Measurements from ENCODE around the gene F5.
"Not testable (repeated sequence)": the region's sequence is repeated elsewhere in the genome, so short reads cannot be mapped to it uniquely, and the experiment has no call there.

The F5 gene

DNA sequence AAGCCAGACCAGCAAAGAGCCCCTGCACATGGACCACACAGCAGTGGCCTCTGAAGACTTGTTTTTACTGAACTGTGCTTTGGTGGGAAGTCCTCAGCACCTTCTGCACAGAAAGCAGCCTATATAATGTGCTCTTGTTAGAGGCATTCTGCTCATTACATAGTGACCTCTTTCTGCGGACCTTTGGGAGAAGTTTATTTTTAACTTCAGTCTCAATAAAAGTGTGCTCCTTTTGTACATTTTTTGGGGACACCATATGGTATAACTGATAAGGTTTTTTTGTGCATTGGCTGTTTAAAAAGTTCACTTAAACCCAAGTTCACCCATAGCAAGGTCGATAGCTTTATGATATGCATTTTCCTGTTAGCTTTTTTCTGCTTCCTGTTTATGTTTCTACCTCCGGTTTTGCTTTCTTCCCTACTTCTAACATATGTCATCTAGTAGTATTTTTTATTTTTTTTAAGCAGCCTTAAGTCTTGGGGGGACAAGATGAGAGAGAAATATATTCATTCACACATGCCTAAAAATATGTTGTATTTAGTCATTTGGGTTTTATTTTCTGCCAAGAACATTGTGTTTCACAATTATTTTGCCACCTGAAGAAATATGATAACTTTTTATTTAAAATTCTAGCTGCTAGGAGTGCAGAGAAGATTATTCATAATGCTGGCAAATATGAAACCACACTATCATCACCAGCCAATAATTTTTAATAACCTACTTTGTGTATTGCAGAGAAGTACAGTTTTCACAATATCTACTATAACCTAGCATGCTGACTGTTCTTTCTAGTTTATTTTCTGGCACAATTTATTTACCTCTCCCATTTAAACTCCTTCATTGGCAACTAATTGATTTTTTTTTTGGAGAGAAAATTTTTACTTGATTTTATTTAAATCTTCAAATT lies 77.6 kb downstream of the F5 start:
- no peak for DNase-seq

DNA sequence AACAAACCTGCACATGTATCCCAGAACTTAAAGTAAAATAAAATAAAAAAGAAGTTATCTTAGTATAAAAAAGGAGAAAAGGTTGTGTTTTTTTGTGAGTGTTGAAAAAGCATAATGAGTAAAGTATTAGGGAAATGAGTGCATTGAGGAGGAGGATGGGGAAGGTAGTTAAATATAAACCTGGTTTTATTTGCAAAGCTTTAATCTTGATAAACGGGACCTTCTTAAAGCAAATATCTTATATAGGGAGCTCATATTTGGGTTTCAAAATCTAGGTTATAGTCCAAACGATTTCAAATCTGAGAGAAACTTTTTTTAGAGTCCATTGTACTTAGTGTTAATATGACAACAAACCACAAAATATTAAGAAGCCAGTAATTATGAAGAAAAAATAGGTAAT lies 78.9 kb downstream of the F5 start:
- no peak for DNase-seq

DNA sequence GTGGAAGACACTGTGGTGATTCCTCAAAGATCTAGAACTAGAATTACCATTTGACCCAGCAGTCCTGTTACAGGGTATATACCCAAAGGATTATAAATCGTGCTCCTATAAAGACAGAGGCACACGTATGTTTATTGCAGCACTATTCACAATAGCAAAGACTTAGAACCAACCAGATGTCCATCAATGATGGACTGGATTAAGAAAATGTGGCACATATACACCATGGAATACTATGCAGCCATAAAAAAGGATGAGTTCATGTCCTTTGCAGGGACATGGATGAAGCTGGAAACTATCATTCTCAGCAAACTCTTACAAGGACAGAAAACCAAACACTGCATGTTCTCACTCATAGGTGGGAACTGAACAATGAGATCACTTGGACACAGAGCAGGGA lies 82.7 kb downstream of the F5 start:
- DNase-seq = not testable (repeated sequence)

DNA sequence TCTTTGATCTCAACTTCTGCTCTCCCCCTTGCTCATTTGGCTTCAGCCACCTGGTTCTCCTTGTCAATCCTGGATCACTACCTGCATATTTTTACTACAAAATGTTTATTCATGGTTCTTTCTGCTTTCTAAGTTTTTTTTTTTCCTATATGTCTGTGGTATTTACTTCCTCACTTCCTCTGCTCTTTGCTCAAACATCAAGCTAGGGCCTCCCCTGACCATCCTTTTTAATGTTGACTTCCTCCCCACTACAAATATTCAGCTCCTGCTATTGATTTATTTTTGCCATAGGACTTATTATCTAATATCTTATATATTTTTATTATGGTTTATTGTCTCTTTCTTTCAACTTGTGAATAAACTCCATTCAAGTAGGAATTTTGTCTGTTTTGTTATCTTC lies 86.5 kb downstream of the F5 start:
- DNase-seq = no peak

DNA sequence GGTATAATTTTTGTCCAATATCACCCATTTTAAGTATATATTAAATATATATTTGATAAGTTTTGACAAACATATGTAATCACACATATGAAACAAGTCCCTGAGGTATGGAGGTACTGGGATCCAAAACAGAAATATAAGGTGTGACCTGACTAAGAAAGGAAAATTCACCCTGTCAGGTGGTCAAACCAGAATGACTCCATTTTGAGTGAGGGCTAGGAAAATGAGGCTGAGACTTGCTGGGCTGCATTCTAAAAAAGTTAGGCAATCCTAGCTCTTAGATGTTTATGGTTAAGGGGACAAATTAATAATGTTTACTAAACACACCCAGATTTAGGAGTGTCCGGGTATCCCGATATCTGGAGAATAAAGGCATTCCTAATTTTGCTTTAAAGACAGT lies 89.0 kb downstream of the F5 start:
- DNase-seq = no peak

DNA sequence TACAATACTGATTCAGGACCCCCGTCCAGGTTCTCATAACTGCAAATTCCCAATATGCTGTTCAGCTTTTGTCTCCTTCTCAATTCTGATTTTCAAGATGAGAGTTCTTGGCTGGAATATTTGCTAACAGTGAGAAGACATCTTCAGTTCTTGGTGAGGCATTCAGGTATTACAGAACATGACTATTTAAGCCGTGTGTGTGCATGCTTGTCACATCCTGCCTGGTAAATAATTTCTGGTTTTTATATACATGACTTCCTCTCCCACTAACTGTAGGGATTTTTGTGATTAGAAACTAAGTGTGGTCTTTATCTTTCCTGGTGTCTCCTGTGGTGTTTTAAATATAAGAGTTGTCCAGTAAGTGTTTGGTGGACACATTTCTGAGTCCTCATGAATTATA lies 90.4 kb downstream of the F5 start:
- DNase-seq = no peak

DNA sequence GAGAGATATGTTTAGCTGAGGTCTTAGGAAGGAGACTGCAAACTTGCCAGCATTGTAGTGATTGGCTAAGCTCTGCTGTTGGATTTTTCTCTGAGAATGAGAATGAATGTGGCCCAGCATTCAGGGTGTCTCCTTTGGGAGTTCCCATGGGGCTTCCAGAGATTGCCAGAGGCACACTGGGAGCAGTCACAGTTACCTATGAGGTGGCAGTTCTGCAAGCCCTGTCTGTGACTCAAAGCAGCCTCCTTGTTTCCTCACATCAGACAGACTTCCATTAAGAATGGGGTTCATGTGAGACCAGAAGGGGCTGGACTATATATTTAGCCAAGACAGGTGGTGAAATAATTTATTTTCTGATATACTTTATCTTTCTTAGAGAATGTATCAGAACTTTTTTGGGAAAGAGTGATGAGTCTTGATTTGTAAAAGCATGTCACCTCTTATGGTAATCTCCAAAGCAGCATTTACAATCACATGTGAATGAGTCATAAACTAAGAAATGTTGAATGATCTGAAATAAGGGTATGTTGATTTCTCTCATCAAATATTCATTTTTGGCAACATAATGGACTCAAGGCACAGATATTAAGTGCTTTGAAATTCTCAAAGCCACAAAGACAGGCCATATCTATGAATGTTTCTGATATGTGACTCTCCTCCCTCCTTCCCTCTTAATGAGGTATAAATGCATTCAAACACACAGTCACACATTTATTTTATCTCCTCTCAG lies 91.1 kb downstream of the F5 start:
- no peak for DNase-seq

DNA sequence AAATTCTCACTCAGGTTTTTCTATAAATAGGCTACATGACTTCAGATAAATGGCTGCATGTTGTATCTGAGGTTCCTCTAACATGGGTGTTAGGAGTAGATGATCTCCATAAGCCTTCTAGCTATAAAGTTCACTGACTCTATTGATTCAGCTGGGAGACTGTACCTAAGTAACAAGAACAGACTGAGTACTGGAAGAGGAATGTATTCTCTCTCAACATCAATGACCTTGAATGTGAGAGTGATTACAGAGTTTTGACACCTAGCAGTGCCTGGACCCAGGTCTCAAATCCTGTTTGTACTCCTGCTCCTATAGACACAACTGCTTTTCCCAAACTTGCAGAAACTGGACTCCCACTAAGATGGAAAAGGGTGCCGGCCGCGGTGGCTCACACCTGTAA lies 91.9 kb downstream of the F5 start:
- no peak for DNase-seq

DNA sequence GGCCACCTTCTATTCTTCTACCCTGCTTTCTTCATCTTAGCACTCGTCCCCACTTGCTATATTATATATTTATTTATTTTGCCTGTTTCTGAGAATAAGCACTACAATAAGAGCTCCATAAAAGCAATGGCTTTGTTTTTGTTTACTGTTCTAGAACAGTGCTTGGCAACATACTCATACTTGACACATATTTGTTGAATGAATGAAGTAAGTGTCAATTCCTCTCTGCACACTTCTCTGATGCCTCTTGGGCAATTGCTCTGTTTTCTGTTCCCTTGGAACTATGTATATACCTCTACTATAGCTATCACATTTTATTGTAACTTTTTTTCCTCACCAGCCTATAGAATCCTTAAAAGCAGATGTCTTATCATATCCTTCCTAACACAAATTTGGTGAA lies 93.0 kb downstream of the F5 start:
- no peak for DNase-seq

DNA sequence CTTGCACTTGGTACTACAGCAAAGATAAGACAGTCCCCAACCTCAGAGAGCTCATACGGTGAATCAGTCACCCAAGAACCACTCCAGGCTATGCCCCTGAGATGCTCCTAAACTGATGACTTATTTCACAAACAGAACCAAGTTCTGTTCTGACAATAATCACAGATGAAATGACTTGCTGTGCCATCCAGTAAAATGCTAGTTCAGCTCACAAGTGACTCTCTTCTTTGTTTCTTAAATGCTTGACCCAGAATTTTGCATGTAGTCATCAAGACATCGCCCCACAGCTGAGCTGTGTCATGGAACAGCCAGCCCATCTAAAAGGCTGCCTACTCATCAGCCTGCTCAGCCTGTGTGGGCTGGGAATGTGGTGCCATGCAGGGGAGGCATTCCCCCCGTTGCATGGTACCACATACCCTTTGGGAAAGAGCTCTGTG lies 94.4 kb downstream of the F5 start:
- DNase-seq = no peak

DNA sequence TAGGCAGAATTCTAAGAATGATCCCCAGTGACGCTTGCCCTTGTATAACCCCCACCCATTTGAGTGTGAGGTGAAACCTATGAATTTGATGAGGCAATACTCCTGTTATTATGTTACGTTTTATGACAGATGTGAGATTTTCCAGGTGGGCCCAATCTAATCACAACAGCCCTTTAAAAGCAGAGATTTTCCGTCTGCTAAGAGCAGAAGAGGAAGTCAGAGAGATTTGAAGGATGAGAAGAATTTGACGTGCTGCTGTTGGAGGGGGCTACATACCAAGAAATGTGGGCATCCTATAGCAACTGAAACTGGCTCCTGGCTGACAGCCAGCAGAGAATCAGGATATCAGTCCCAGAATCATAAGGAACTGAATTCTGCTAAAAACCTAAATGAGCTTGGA lies 98.1 kb downstream of the F5 start:
- no peak for DNase-seq

DNA sequence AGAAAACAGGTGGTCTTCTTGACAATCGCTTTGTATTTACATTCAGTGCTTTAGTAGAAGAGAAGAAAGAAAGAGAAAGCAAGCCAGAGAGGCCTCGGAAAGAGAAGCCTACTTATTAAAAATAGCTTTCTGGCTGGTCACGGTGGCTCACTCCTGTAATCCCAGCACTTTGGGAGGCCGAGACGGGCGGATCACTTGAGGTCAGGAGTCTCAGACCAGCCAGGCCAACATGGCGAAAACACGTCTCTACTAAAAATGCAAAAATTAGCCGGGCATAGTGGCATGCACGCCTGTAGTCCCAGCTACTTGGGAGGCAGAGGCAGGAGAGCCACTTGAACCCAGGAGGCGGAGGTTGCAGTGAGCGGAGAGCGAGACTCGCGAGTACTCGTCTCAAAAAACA lies 98.7 kb downstream of the F5 start:
- no peak for DNase-seq

DNA sequence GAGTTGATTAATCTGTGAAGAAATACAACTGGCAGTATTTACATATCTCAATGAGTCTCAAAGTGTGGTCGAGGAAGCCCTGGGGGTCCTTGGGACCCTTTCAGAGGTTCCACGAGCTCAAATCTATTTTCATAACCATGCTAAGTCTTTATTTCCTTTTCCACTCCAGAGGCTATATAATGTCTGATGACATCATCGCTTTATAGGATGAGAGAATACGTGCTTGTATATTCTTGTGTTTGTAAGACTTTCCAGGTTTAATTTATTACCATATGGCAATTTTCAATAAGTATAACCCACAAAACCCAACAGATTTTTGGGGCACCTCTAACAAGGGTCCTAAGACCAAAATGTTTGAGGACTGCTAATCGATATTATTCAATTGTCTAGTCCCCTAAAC lies 99.1 kb downstream of the F5 start:
- DNase-seq = no peak

DNA sequence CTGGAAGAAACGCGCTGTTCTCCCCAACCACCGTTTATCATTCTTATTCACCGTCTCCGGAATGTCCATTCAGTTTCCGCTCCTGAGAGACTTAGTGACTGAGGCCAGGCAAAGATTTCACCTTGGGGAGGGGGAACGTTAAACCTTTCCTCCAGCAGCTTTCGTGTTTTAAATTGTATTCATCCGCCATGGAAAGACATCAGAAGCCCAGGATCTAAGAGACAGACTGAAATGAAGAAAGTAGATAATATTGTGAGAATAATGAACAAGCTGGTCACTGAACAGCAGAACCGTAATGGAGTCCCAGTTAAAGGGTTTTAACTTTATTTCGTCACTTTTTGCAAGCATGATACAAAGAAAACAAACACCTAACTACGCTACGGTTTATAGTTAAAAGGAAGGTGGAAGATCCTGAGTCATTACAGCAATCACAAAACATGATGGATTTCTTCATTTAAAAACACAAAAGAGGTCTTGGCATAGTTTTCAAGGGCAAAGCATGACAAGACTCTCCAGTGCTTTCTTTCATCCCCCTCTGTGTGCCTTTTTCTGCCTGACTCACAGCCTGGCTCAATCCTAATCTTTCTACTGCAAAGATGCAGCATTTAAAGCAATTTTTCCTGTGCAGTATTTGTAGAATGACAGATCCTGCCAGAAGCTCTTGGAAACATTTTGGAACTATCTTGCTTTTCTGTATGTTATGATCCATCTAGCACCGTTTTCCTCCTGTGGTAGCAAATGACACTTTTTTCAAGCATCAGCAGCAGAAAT lies 99.8 kb downstream of the F5 start:
- no peak for DNase-seq

DNA sequence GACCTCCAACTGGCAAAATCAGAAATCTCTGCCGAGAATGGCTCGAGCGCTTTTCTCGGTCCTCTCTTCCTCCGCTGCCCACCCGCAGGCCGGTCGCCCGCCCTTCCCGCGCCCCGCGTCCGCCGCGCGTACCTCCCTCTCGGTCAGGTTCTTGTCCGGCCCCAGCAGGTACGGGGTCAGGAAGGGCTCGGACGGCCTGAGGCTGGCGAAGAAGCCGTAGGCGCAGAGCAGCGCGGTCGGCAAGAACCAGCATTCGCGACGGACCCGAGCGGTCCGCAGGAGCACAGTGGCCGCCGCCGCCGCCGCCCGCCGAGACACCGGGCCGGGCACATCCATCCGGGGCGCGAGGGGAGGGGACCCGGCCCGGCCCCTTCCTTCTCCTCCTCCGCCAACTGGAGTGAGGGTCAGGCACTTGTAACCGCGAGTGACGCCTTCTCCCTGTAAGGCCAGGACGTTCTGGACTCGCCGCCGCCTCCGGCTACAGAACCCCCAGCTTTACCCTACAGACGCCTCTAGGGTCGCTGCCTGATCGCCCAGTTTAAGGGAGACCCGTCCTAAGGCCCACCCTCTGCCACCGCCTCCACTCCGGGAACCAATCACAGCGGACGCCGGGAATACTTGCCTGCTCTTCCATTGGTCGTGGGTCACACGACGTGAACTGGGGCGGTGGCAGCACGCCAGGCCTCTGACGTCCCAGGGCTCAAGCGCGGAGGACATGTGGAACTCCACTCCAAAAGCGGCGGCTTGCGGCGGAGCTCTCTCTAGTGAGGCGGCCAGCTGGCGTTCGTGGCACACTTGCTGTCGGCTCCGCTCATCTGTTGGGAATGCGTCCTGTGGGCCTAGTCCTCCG lies 100.6 kb downstream of the F5 start, which contains the start of gene SLC19A2:
Gene SLC19A2, minus strand, starts transcription at position 514 of the 850 bp plus-strand sequence. Its CDS starts 178 bp downstream, at position 336.
- DNase-seq = peak; percentile 94

DNA sequence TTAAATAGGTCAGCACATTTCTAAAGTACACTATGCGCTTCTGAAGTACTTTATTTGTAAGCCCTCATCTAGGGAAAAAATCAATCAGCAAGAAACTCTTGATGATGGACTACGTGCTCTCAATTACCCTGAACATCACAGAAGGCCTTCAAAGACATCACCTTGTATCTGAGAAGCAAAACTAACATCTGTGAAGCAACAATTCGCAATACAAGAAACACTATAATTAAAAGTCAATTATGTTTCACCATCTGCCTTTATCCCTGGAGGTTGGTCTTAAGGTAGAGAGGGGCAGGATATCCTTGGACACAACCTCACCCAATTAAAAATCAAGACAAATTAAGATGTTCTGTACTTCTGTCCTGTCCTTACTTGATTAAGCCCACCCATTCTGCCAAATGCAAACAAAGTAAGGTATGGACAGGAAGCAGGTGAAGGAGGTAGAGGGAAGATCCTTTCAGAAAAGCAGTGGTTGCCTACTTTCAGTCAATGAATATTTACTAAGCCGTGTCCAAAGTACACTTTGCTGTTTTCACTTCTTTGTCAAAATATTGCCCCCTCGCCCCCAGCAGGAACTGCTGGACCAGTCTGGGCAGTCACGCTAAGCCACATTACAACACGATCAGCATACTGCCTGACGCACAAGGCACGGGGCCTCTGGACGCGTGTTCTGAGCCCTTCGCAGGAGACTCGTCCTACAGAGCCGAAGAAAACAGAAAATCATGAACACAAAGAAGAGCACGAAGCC lies 101.4 kb downstream of the F5 start:
- no peak for DNase-seq

DNA sequence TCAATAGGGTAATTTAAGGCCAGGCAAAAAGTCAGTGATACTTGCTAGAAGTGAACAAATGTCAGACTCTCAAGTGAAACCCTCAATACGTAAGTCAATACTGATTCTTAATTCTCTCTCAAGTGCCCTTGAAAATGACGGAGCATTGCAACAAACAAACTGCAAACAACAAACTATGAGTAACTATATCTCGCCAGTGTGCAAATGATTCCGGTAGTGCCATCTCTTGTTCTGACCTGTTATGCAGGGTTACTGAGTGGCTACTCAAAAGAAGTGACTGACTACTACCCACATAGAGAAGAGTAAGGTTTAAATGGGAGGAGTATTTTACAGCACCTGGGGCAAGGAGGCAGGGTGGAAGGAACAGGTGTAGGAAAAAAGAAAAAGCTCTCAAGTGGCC lies 102.2 kb downstream of the F5 start:
- peak; percentile 59 for DNase-seq

DNA sequence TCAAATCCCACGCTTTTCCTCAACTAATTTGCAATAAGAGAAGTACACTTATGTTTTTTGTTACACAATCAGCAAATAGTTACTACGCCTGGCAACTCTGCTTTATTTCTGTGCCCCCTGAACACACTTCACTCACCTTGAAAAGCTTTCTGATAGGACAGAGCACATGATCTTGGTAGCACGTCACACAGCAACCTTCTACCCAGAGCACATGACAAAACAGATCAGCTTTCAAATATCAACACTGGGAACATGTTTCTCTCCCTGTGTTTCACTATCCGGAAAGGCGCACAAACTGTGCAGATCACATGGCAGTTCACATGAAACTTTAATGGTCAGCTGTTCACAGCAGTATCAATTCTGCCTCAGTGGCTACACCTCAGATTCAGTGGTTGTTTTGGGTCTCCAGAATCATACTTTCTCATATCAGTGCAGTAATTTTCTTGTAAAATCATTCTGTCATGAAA lies 102.7 kb downstream of the F5 start:
- peak; percentile 54 for DNase-seq

DNA sequence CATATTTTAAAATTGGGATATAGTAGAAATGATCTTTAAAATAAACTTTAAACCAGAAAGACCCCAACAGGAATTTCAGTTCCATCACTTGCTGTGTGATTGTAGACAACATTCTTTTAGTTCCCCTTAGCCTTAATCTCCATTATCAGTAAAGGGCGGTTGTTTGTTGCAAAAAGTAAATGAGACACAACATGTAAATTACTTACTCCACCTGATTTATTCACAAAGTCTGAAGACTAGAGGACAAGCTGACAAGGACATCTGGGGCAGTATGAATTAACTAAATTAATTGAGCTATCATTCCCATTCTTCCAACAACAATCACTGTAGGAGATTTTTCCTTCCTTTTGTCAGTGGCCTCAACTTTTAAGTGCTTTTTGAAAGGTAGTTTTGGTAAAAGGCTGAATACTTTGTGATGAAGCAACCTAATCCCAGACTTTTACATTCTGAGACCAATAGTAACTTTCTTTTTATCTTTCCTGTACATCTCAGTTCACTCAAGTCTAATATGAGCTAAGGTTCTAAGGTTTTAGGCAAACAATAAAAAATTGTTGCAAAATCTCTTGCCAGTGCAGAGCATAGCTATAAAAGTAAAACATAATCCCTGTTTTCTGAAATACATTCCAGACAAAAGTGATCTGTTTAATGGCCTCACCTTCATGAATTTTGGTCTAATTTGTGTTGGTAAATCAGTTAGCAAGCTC lies 106.8 kb downstream of the F5 start:
- DNase-seq = no peak

DNA sequence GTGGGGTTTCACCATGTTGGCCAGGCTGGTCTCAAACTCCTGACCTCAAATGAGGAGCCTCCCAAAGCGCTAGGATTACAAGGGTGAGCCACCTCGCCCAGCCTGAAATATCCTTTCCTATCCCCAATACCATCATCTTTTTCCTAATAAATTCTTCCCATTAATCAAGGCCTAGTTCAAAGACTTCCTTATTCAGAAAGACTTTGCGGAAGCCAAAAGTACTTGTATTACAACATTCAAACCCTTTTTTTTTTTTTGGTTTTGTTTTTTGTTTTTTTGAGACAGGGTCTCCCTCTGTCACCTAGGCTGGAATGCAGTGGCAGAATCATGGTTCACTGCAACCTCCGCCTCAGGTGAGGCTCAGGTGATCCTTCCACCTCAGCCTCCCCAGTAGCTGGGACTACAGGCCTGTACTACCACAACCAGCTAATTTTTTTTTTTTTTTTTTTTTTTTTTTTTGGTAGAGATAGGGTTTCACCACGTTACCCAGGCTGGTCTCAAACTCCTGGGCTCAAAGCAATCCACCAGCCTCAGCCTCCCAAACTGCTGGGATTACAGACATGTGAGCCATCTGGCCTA lies 108.1 kb downstream of the F5 start:
- no peak for DNase-seq

Measured in NCI-H2029 (cell line).